HG03442 (cell line): ENCODE results near the gene CNTN3.

Source experiments
- ATAC-seq: cut with Tn5 transposase; IDR thresholded peaks from one replicate; pipeline ENCODE4 v1.9.1; 2021; ENCODE audit warnings: mild to moderate bottlenecking, moderate library complexity; ENCODE audit not compliant: unreplicated experiment

CNTN3 gene

DNA sequence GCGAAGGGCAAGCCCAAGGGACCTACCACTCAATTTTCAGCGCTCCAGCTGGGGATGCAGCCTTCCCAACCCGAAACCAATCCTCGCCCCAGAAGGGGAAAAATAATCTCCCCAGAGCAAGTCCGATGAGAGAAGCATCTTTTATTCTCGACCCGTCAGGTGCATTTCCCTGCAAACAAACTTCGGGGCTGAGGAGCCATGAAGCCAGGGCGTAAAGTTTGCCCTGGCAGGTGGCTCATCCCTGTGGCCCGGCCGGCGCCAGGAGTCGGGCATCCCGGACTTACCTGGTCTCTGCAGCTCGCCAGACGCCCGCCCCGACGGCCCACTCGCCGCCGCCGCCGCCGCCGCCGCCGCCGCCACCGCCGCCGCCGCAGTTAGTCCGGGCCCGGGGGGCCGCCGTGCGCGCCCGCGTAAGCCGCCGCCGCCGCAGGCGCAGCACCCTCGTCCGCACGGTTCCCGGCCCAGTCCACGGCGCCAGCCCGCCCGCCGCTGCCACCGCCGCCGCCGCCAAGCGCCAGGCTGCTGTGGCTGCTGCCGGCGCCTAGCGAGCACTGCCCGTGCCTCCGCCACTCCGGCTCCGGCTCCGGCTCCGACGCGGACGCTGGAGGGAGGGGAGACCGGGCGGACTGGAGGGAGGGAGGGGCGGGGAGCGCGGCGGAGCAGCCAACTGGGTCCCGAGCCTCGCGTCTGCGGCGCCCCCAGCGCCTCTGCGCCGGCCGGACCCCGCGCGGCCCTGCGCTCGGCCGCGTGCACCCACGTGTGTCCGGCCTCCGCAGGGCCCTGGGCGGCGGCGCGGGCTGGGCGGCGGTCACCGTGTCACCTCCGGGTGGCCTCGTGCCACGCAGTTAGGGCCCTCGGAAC, at the start of gene CNTN3:
Gene CNTN3, minus strand, starts transcription at position 553 of the 861 bp plus-strand sequence. CDS start 93,547 bp downstream, outside the sequence.
- no peak for ATAC-seq

- ATAC-seq, result no peak
Observed at GRCh38 chr3:74663178-74663577, 48.7 kb upstream of the CNTN3 start.

- ATAC-seq, result no peak
Observed at GRCh38 chr3:74661672-74662071, 47.2 kb upstream of the CNTN3 start.

- ATAC-seq, result no peak
Observed at GRCh38 chr3:74651885-74652284, 37.4 kb upstream of the CNTN3 start.

- no peak for ATAC-seq
Observed at GRCh38 chr3:74651292-74651691, 36.8 kb upstream of the CNTN3 start.

GRCh38 chr3:74648107-74648506, 33.6 kb upstream of the CNTN3 start:
- no peak for ATAC-seq

- no peak for ATAC-seq
Observed at GRCh38 chr3:74646094-74646493, 31.6 kb upstream of the CNTN3 start.

DNA sequence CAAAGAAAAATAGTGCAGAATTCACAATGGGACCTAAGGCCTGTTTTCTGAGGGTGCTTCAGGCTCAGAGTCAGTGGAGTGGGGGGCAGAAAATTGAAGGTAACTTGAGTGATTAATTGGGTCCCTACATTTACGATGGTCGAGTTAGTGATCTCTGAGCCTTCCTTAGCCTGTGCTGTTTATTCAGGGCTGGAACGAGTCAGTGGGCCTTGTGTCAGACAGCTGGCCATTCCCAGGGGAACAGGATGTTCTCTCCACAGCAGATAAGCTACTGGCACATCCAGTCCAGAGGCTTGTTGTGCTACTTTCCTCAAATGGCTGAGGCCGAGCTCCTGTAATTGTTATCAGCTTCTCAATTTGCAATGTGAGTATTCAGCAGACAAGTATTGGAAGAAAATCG, 29.2 kb upstream of the CNTN3 start:
- ATAC-seq, result no peak

- ATAC-seq, result no peak
Observed at GRCh38 chr3:74642876-74643275, 28.4 kb upstream of the CNTN3 start.

DNA sequence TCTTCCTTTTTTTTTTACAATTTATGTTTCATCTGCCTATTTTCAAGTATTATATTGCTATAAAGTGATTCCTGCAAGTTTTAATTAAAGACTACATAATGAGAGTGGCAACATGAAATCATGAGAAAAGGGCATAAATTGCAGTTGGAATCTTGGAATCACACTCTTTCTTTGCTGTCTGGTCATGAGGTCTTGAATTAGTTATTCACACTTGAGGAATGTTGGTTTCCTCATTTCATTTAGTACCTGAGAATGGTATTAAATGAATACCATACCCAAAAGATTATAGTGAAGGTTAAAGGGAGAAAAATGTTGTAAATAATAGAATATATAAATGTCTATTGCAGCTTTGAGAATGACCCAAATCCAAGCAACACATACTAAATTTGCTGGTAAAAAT, 25.8 kb upstream of the CNTN3 start:
- ATAC-seq, result no peak

GRCh38 chr3:74639681-74640080, 25.2 kb upstream of the CNTN3 start:
- ATAC-seq, result no peak

DNA sequence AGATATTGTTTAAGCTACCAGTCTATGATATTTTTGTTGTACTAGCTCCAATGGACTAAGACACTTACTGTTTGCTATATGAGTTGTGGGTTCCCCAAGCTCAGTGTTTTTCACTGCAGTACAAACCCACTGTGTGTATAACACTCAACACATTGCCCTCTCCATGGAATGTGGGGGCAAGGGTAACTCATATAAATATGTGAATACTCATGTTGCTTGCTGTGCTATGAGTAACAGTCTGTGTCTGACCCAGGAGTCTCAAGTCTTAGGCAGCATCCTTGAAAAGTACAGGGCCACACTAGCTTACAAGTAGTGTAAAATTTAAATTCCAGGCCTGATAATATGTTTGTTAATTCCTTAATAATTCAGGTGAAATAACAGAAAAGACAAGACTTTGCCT, 22.5 kb upstream of the CNTN3 start:
- ATAC-seq, result no peak

DNA sequence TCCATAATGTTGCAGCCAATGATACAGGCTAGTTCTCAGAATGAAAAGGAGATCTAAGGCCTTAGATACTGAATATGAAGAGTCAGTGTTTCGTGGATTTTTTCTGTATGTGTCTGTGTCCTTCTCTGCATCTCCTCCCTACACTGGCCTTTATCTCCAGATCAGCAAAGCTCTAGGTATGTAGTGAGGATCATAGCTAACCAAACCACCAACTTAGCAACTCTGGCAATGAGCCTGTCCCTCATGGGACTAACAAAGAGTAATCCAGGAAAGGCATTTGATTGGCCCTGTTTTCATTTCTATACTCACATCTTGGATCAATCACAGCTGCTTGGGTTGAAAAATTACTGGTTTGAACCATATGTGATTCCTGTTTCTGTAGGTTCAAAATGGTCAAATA, 18.6 kb upstream of the CNTN3 start:
- ATAC-seq, result no peak

- no peak for ATAC-seq
Observed at GRCh38 chr3:74631351-74632140, 17.1 kb upstream of the CNTN3 start.

DNA sequence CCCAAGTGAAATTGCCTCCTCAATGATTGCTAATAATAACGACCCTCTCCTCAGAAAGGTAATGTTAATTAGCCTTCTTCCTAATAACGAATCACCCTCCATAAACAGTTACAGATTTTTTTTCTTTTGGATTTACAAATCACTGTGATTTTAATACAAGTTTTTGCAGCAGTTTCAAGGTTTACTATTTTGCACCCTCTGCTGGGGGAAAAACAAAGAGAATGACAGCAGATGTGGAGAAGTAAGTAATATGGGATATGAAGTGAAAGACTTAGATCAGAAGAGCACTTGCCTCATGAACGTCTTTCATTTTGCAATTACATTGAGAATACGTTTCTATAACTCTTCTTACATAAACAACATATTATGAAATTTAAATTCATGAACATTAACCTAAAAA, 16.1 kb upstream of the CNTN3 start:
- ATAC-seq, result no peak

- no peak for ATAC-seq
Observed at GRCh38 chr3:74626011-74626410, 11.6 kb upstream of the CNTN3 start.

DNA sequence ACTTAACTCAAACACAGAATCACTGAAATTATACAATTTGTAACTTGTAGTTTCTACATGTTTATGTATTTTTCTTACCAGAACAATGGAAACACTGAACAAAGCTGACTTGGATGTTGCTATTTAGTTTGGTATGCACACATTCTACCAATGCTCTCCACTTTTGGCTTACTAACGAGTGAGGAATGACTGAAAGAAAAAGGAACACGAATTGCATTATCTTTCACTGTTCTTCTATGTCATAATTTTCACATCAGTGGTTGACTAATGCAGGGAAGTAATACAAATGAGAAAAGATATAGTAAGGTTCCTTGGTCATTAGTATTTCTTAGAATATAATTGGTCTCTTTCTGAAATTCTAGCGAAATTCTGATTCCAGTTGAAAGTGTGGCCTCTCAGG, 9.8 kb upstream of the CNTN3 start:
- ATAC-seq, result no peak

- ATAC-seq, result no peak
Observed at GRCh38 chr3:74623261-74623836, 8.9 kb upstream of the CNTN3 start.

- no peak for ATAC-seq
Observed at GRCh38 chr3:74621581-74621980, 7.1 kb upstream of the CNTN3 start.

GRCh38 chr3:74617776-74618175, 3.3 kb upstream of the CNTN3 start:
- no peak for ATAC-seq

- no peak for ATAC-seq
Observed at GRCh38 chr3:74613521-74614106, 845 bp downstream of the CNTN3 start.
